K562 (cell line): Measurements from ENCODE around the gene CLEC18A. TPM values are rescaled to one million over a fixed set of nuclear protein-coding genes. Genes with fewer than 3 reads are reported as not detected.

Source experiments
- ATAC-seq: fragments of 200-7000 bp; cut with Tn5 transposase; 3 replicates; pipeline ENCODE4 v1.9.1; 2020; ENCODE audit warnings: moderate library complexity
- BruUV-seq: library from RNA; stranded (reverse); fragments of 400-500 nt; replicated peaks from 2 replicates; lab custom pipeline; 2021; lab: Mats Ljungman, UMichigan
- CTCF ChIA-PET: fragments of 300-600 bp; formaldehyde crosslinking; extraction: SDS; loops from one replicate; lab custom pipeline; 2021; ENCODE audit warnings: low intra/inter-chr PET ratio; lab: Yijun Ruan, JAX
- POLR2A ChIA-PET: fragments of 300-600, 350-650 bp; sonication (Branson Sonifier 250); formaldehyde crosslinking; extraction: SDS; loops from one replicate; lab custom pipeline; 2021; ENCODE audit warnings: antibody characterized with exemption, inconsistent platforms; lab: Yijun Ruan, JAX
- DNase-seq, 4 experiments: peaks; one replicate each; pipeline versions ENCODE4 v3.0.0 to v3.0.0-alpha.2; 2011 to 2018; ENCODE audit warnings: low spot score in 3 of 4, mixed read lengths in 3 of 4; ENCODE audit errors: extremely low read depth in 1 of 4
- FAIRE-seq: peaks from 2 replicates; lab custom pipeline; 2011; peaks lifted over from hg19 to GRCh38; lab: Jason Lieb, UNC
- H2AFZ ChIP-seq: 2 replicates; pipeline ENCODE4 v1.6.0; 2011; ENCODE audit warnings: low read depth, low read length, control low read depth, inconsistent platforms
- H3K27ac ChIP-seq: fragments of 200-600 bp; 3 replicates; pipeline ENCODE4 v1.8.0; 2011; ENCODE audit warnings: low read depth, mild to moderate bottlenecking, control low read depth, inconsistent platforms, low read length, moderate library complexity, mixed read lengths; ENCODE audit errors: extremely low read depth
- H3K27me3 ChIP-seq, 2 experiments: fragments of 300-600 bp in 1 of 2; 2 replicates in 1 of 2; 3 replicates in 1 of 2; pipeline versions ENCODE4 v1.6.0 to v1.8.0; 2011; ENCODE audit warnings: inconsistent platforms in 2 of 2, low read length in 2 of 2, mild to moderate bottlenecking in 1 of 2, mixed read lengths in 1 of 2, moderate library complexity in 1 of 2; ENCODE audit not compliant: control insufficient read depth in 2 of 2, insufficient read depth in 2 of 2
- H3K36me3 ChIP-seq: fragments of 300-600 bp; 3 replicates; pipeline ENCODE4 v1.8.0; 2011; ENCODE audit warnings: mild to moderate bottlenecking, low read length, inconsistent platforms; ENCODE audit not compliant: control insufficient read depth, insufficient read depth
- H3K4me1 ChIP-seq, 2 experiments: fragments of 200-600 bp in 1 of 2; replicated peaks in 1 of 2; 2 replicates in 1 of 2; 3 replicates in 1 of 2; pipeline versions ENCODE4 v1.5.1 to v1.8.0; 2011; ENCODE audit warnings: inconsistent platforms in 2 of 2, low read length in 2 of 2, mild to moderate bottlenecking in 1 of 2, mixed read lengths in 1 of 2, moderate library complexity in 1 of 2; ENCODE audit not compliant: control insufficient read depth in 2 of 2, insufficient read depth in 2 of 2
- H3K4me2 ChIP-seq: 2 replicates; pipeline ENCODE4 v1.6.1; 2011; ENCODE audit warnings: low read length, control low read depth, inconsistent platforms, mixed read lengths; ENCODE audit not compliant: insufficient read depth
- H3K4me3 ChIP-seq: fragments of 200-600 bp; sonication (generic), shearing (Covaris generic); 2 replicates; pipeline ENCODE4 v1.5.1; 2016; ENCODE audit warnings: control low read depth, inconsistent platforms
- H3K79me2 ChIP-seq: fragments of 200-600 bp; 3 replicates; pipeline ENCODE4 v1.8.0; 2011; ENCODE audit warnings: low read length, inconsistent platforms; ENCODE audit not compliant: control insufficient read depth, insufficient read depth
- H3K9ac ChIP-seq, 2 experiments: 2 replicates each; pipeline versions ENCODE4 v1.6.0 to v1.6.1; 2011; ENCODE audit warnings: low read depth in 2 of 2, low read length in 2 of 2, control low read depth in 1 of 2, inconsistent platforms in 1 of 2, mild to moderate bottlenecking in 1 of 2, mixed read lengths in 1 of 2; ENCODE audit not compliant: insufficient read depth in 1 of 2
- H3K9me1 ChIP-seq: one replicate; pipeline ENCODE4 v1.6.0; 2011; ENCODE audit warnings: inconsistent platforms, mild to moderate bottlenecking, low read length, moderate library complexity; ENCODE audit not compliant: control insufficient read depth, insufficient read depth
- H3K9me3 ChIP-seq: replicated peaks from 2 replicates; pipeline ENCODE4 v1.5.1; 2011; ENCODE audit warnings: low read depth, low read length, inconsistent platforms; ENCODE audit not compliant: control insufficient read depth, insufficient read depth
- H4K20me1 ChIP-seq: replicated peaks from 2 replicates; pipeline ENCODE4 v1.6.1; 2011; ENCODE audit warnings: low read length, inconsistent platforms, mixed read lengths; ENCODE audit not compliant: control insufficient read depth, insufficient read depth
- ARID2 ChIP-seq: fragments of 450-650 bp; IDR thresholded peaks from 2 replicates; pipeline ENCODE4 v1.6.1; 2017; ENCODE audit warnings: antibody characterized with exemption, mild to moderate bottlenecking
- CBFB ChIP-seq: sonication (generic); formaldehyde crosslinking; IDR thresholded peaks from 2 replicates; pipeline ENCODE4 v1.4.0; 2020; ENCODE audit warnings: mild to moderate bottlenecking, missing genetic modification reagents
- ETV5 ChIP-seq: sonication (generic); formaldehyde crosslinking; IDR thresholded peaks from 2 replicates; pipeline ENCODE4 v1.4.0; 2020; ENCODE audit warnings: low read depth, mild to moderate bottlenecking, missing genetic modification reagents
- FOS ChIP-seq: IDR thresholded peaks from 3 replicates; pipeline ENCODE4 v1.6.1; 2011; ENCODE audit not compliant: insufficient read length; ENCODE audit errors: extremely low read depth
- GTF2E2 ChIP-seq: fragments of 200-800 bp; sonication (Bioruptor generic); IDR thresholded peaks from 2 replicates; pipeline ENCODE4 v1.6.1; 2016; ENCODE audit warnings: missing genetic modification characterization, missing compliant biosample characterization
- HINFP ChIP-seq: fragments of 450-650 bp; conservative IDR thresholded peaks from 2 replicates; pipeline ENCODE4 v1.6.1; 2016; ENCODE audit warnings: missing genetic modification characterization, low read depth, mild to moderate bottlenecking, control low read depth, missing compliant biosample characterization
- HMGN3 ChIP-seq: IDR thresholded peaks from 2 replicates; pipeline ENCODE4 v1.6.1; 2011; ENCODE audit warnings: borderline replicate concordance, low read depth, mild to moderate bottlenecking, mixed read lengths, low read length; ENCODE audit not compliant: insufficient read length; ENCODE audit errors: extremely low read depth
- ZBTB17 ChIP-seq: fragments of 450-650 bp; formaldehyde crosslinking; IDR thresholded peaks from 2 replicates; pipeline ENCODE4 v1.4.0; 2020; ENCODE audit warnings: mild to moderate bottlenecking
- whole genome bisulfite sequencing: fragments of 100-300 bp; shearing (Covaris generic); methylation state at CpG from one replicate; pipeline ENCODE4 v1.1.6; 2016; ENCODE audit warnings: low coverage, mixed read lengths; ENCODE audit not compliant: insufficient coverage; ENCODE audit errors: missing lambda C conversion rate; 5-methylcytosine and 5-hydroxymethylcytosine counted together
- in situ Hi-C: fragments of 300-500 bp; cut with MboI; formaldehyde crosslinking; loops from 4 replicates; pipeline ENCODE4 v1.15.0; 2018; ENCODE audit warnings: inconsistent platforms, mixed read lengths
- intact Hi-C: fragments of 100-400 bp; cut with micrococcal nuclease; formaldehyde crosslinking; loops from 2 replicates; pipeline ENCODE4 v1.14.2; 2022
- polyA plus RNA-seq, 8 experiments: library from polyadenylated mRNA; depleted of rRNA in 4 of 8; stranded (reverse) in 5 of 8; unstranded in 3 of 8; fragments of >200 nt; fragmentation: Nextera tagmentation in 2 of 8; fragmentation: Illumina TruSeq in 1 of 8; extraction: Ambion mirVana in 2 of 8; extraction: Trizol in 1 of 8; gene quantifications; 2 replicates each; pipeline versions ENCODE4 v1.2.1 to v1.2.3, GENCODE V29; 2011 to 2014; ENCODE audit warnings: inconsistent platforms in 1 of 8, missing spikeins in 1 of 8
- total RNA-seq, 7 experiments: library from RNA; depleted of rRNA in 6 of 7; stranded (reverse); fragments of >200 nt in 6 of 7; fragmentation: Illumina TruSeq in 2 of 7; extraction: Trizol in 2 of 7; gene quantifications; 2 replicates each; pipeline versions ENCODE4 v1.2.1 to v1.2.3, GENCODE V29; 2011 to 2021; ENCODE audit warnings: low replicate concordance in 1 of 7

CLEC18A gene
- total and polyA plus RNA-seq, 9 of the 15 experiments (the other 6 are each of a cell fraction or from before 2014, with no cell fraction given) = 0.08 to 0.33 (median 0.23) TPM; not detected in 2

GRCh38 chr16:69936751-69937211 lies 14.4 kb upstream of the CLEC18A start:
- 95% methylated on average over 20 of the region's 21 CpGs for WGBS
- TF ChIP-seq ETV5 (CRISPR knock-in tag) (no peak), HINFP (tag) (no peak), FOS (no peak), ARID2 (no peak), ZBTB17 (CRISPR knock-in tag) (no peak), GTF2E2 (tag) (no peak), CBFB (no peak), HMGN3 (no peak)
- Histone ChIP-seq H3K36me3 (peaks cover 44% of the 10 kb centered on the region; the same call in 1 of the 3 replicates), H3K79me2 (no peaks in the 10 kb centered on the region), H3K4me2 (no peak overlapping the region), H3K4me3 (no peak overlapping the region), H3K9ac (no peak overlapping the region), H2AFZ (no peak overlapping the region), H3K27me3 (no peaks in the 10 kb centered on the region), H3K9me1 (peaks cover 2% of the 10 kb centered on the region), H3K27ac (no peak overlapping the region), H3K4me1 (no peaks in the 10 kb centered on the region), H3K9me3 (no peaks in the 10 kb centered on the region), H4K20me1 (no peaks in the 10 kb centered on the region)
- POLR2A ChIA-PET = no interaction called here
- CTCF ChIA-PET = no interaction called here
- in situ Hi-C loops (no loop called here), intact Hi-C loops (no loop called here)
- FAIRE-seq (no peak), ATAC-seq (no peak), DNase-seq (no peak)
- no TSS peak for BruUV-seq
